Large intestine (tissue), 12 donors: ENCODE data around the gene RSRC1. TPM values are rescaled to one million over a fixed set of nuclear protein-coding genes. Genes with fewer than 3 reads are reported as not detected.
A peak's percentile ranks its signal among the peaks of the same experiment; 100 is the strongest.
"Not testable (repeated sequence)": the region's sequence is repeated elsewhere in the genome, so short reads cannot be mapped to it uniquely, and the experiment has no call there.

ENCODE experiments used
- DNase-seq, 2 donors: peaks; one replicate each; pipeline versions ENCODE4 v3.0.0 to v3.0.0-alpha.2; 2013
- H3K27ac ChIP-seq: one replicate; pipeline ENCODE4 v1.5.1; 2013; ENCODE audit warnings: low read length
- H3K27me3 ChIP-seq: 2 replicates; pipeline ENCODE4 v1.6.1; 2013; ENCODE audit warnings: low read length; ENCODE audit not compliant: control insufficient read depth, insufficient read depth
- H3K36me3 ChIP-seq: 2 replicates; pipeline ENCODE4 v1.6.1; 2013; ENCODE audit warnings: low read length; ENCODE audit not compliant: control insufficient read depth, insufficient read depth
- H3K4me1 ChIP-seq: one replicate; pipeline ENCODE4 v1.6.1; 2013; ENCODE audit warnings: low read length; ENCODE audit not compliant: control insufficient read depth, insufficient read depth
- H3K4me3 ChIP-seq: one replicate; pipeline ENCODE4 v1.5.1; 2013; ENCODE audit warnings: low read length
- H3K9me3 ChIP-seq: one replicate; pipeline ENCODE4 v1.6.1; 2013; ENCODE audit warnings: mild to moderate bottlenecking, low read depth, low read length, moderate library complexity; ENCODE audit not compliant: control insufficient read depth
- WGBS: methylation state at CpG from one replicate; pipeline ENCODE4 v1.1.5; 2013; ENCODE audit warnings: low lambda C conversion rate; ENCODE audit not compliant: insufficient coverage; 5-methylcytosine and 5-hydroxymethylcytosine counted together
- long read RNA-seq, 11 donors: transcript quantifications; one replicate each; lab custom pipeline, GENCODE V29; 2026
- polyA plus RNA-seq: library from polyadenylated mRNA; unstranded; fragments of 120-200 nt; gene quantifications from one replicate; pipeline ENCODE4 v1.2.1, GENCODE V29; 2013

RSRC1 gene, protein sequence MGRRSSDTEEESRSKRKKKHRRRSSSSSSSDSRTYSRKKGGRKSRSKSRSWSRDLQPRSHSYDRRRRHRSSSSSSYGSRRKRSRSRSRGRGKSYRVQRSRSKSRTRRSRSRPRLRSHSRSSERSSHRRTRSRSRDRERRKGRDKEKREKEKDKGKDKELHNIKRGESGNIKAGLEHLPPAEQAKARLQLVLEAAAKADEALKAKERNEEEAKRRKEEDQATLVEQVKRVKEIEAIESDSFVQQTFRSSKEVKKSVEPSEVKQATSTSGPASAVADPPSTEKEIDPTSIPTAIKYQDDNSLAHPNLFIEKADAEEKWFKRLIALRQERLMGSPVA
- 22.4 TPM for polyA plus RNA-seq
- long read RNA-seq, donor 1, partial matches to known transcripts, result 0 of 1 reads
- long read RNA-seq, donor 1, other reads (novel, unspliced or antisense), result 0 of 1 reads
- long read RNA-seq, donor 2, partial matches to known transcripts, result 0 of 2 reads
- long read RNA-seq, donor 2, other reads (novel, unspliced or antisense), result 0 of 2 reads
- long read RNA-seq, donor 3, result 0 reads
- long read RNA-seq, donor 4, result 0 reads
- long read RNA-seq, donor 5, partial matches to known transcripts, result 0 of 2 reads
- long read RNA-seq, donor 5, other reads (novel, unspliced or antisense), result 0 of 2 reads
- long read RNA-seq, donor 6, result 0 reads
- long read RNA-seq, donor 7, partial matches to known transcripts, result 0 of 3 reads
- long read RNA-seq, donor 7, other reads (novel, unspliced or antisense), result 0 of 3 reads
- long read RNA-seq, donor 8, partial matches to known transcripts, result 0 of 3 reads
- long read RNA-seq, donor 8, other reads (novel, unspliced or antisense), result 0 of 3 reads
- long read RNA-seq, donor 9, partial matches to known transcripts, result 0 of 1 reads
- long read RNA-seq, donor 9, other reads (novel, unspliced or antisense), result 0 of 1 reads
- long read RNA-seq, donor 10, partial matches to known transcripts, result 0 of 2 reads
- long read RNA-seq, donor 10, other reads (novel, unspliced or antisense), result 0 of 2 reads
- long read RNA-seq, donor 11, partial matches to known transcripts, result 0 of 2 reads
- long read RNA-seq, donor 11, other reads (novel, unspliced or antisense), result 0 of 2 reads

GRCh38 chr3:158109804-158110657, at the start of gene RSRC1:
Gene RSRC1, plus strand, starts transcription at chr3:158110089. Its CDS starts 12,016 bp downstream, at chr3:158122105.
- WGBS, result no CpG with 5 or more reads among the region's 57 CpGs
- Histone ChIP-seq H3K4me3 (peak within 1 kb of the TSS; percentile 80), H3K4me1 (peaks cover 19% of the 10 kb centered on the region), H3K9me3 (peaks cover 10% of the 10 kb centered on the region), H3K27me3 (peaks cover 45% of the 10 kb centered on the region), H3K27ac (peak within 1 kb of the TSS; percentile 85), H3K36me3 (no peaks in the 10 kb centered on the region)
- DNase-seq, result peak; percentile 82 to 93

GRCh38 chr3:158065574-158065973, 44.3 kb upstream of the RSRC1 start:
- DNase-seq, H3K27ac ChIP-seq, H3K36me3 ChIP-seq, H3K4me3 ChIP-seq, H3K9me3 ChIP-seq, H3K4me1 ChIP-seq, H3K27me3 ChIP-seq: not testable (repeated sequence)
- WGBS, result no CpG with 5 or more reads among the region's 2 CpGs

DNA sequence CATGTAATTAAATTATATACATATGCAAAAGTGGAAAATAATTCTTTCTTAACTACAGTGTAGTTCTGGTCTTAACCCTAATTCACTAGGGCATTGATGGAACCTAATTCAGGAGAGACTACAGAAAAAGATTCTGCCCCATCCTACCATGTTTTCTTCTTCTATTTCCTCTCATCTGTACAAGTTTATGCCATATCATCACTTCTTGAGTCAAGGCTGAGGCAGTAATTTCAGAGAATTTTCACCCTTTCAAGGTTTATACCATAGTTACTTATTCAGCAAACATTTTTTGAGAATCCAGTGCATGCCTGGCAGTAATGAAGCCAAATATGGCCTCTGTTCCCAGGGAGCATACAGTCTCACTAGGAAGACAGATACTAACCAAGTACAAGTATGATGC, 37.1 kb upstream of the RSRC1 start:
- DNase-seq, result no peak
- no peaks in the 10 kb centered on the region for H3K36me3 ChIP-seq
- H3K4me3 ChIP-seq, result no peak overlapping the region
- H3K9me3 ChIP-seq, result no peaks in the 10 kb centered on the region
- H3K27me3 ChIP-seq, result no peaks in the 10 kb centered on the region
- H3K4me1 ChIP-seq, result no peaks in the 10 kb centered on the region
- no peak overlapping the region for H3K27ac ChIP-seq

DNA sequence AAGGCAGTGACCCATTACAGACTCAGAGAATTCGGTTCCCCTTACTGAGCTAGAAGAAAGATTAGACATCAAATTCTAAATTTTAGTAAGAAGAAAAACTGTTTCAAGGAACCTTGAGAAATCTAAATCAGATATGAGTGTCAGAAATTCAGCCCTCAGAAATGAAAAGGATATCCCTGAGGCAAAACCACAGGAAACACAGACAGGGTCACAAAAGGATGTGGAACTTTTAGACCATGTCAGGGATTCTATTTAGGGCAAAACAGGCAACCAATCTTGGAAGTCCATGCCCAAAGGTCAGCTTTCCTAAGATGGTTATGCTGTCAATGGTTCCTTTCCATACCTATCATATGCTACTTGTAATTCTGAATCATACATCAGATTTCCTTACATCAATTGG, 35.3 kb upstream of the RSRC1 start:
- no peak overlapping the region for H3K27ac ChIP-seq
- no peak overlapping the region for H3K4me3 ChIP-seq
- no peaks in the 10 kb centered on the region for H3K36me3 ChIP-seq
- WGBS, result 67% methylated on average over 1 of the region's 1 CpG
- DNase-seq, result no peak
- H3K4me1 ChIP-seq, result no peaks in the 10 kb centered on the region
- H3K27me3 ChIP-seq, result no peaks in the 10 kb centered on the region
- no peaks in the 10 kb centered on the region for H3K9me3 ChIP-seq

DNA sequence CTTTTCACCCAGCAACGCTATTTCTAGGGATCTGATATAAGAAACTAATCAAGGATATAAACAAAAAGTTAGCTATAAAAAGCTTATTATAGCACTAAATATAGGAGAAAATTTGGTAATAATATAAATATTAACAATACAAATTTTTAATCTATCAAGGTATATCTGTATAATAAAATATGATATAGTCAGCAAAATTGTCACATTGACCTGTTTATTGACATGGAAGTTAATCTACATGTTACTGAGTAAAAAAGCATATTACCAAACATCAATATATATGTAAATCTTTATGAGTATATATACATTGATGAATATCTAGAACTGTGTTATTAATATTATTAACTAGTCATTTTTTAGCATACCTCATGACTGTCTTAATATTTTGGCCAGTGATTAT, 30.3 kb upstream of the RSRC1 start:
- 100% methylated on average over 1 of the region's 1 CpG for WGBS
- Histone ChIP-seq H3K4me1 (no peaks in the 10 kb centered on the region), H3K27ac (no peak overlapping the region), H3K27me3 (no peaks in the 10 kb centered on the region), H3K4me3 (no peak overlapping the region), H3K9me3 (no peaks in the 10 kb centered on the region), H3K36me3 (no peaks in the 10 kb centered on the region)
- no peak for DNase-seq

DNA sequence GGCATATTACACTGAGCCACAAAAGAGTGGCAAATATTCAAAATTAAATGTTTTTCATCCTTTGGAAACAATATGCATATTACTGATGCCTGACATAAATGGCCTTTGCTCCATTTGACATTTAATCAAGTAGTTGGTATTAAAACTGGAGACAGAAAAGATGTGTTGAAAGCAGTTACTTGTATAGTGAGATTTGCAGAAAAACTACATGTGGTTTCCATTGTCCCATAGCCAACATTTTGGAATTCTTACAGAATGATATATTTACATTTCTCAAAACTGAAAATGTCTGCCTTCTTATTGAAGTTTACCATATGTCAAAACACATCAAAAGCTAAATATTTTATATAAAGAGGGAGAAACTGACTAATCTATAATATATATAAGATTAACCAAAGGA, 25.2 kb upstream of the RSRC1 start:
- no peaks in the 10 kb centered on the region for H3K4me1 ChIP-seq
- no peak overlapping the region for H3K27ac ChIP-seq
- no peaks in the 10 kb centered on the region for H3K9me3 ChIP-seq
- H3K27me3 ChIP-seq, result peaks cover 15% of the 10 kb centered on the region
- DNase-seq, result no peak
- no peak overlapping the region for H3K4me3 ChIP-seq
- no peaks in the 10 kb centered on the region for H3K36me3 ChIP-seq

DNA sequence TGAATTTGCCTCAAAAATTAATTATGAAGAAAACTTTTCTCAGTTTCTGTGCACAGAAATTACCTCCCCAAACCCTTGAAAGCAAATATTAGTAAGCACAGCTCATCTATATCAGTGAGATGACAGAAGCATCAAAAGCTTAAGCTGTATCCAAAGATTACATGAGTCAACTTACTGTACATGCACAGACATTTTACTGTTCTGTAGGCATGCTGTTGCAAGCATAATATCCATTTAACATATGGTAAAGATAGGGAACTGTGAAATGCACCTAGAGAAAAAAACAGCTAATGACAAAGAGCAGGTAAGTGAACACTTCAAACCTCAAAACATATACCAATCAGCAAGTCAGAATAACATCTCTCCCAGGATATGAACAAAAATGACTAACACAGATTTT, 24.5 kb upstream of the RSRC1 start:
- Histone ChIP-seq H3K27me3 (peaks cover 21% of the 10 kb centered on the region), H3K4me3 (no peak overlapping the region), H3K9me3 (no peaks in the 10 kb centered on the region), H3K4me1 (no peaks in the 10 kb centered on the region), H3K36me3 (no peaks in the 10 kb centered on the region), H3K27ac (no peak overlapping the region)
- DNase-seq, result no peak

- H3K4me3 ChIP-seq, result no peak overlapping the region
- H3K27ac ChIP-seq, result no peak overlapping the region
- no peak for DNase-seq
- WGBS, result 73% methylated on average over 1 of the region's 1 CpG
- H3K9me3 ChIP-seq, result no peaks in the 10 kb centered on the region
- no peaks in the 10 kb centered on the region for H3K4me1 ChIP-seq
- H3K27me3 ChIP-seq, result peaks cover 24% of the 10 kb centered on the region
- no peaks in the 10 kb centered on the region for H3K36me3 ChIP-seq
Observed at GRCh38 chr3:158085931-158086330, 24.0 kb upstream of the RSRC1 start.

- H3K27ac ChIP-seq, result no peak overlapping the region
- no peak for DNase-seq
- no peaks in the 10 kb centered on the region for H3K9me3 ChIP-seq
- no peaks in the 10 kb centered on the region for H3K4me1 ChIP-seq
- H3K4me3 ChIP-seq, result no peak overlapping the region
- H3K27me3 ChIP-seq, result peaks cover 25% of the 10 kb centered on the region
- no peaks in the 10 kb centered on the region for H3K36me3 ChIP-seq
- WGBS, result no CpG with 5 or more reads among the region's 1 CpG
Observed at GRCh38 chr3:158086361-158086760, 23.5 kb upstream of the RSRC1 start.

DNA sequence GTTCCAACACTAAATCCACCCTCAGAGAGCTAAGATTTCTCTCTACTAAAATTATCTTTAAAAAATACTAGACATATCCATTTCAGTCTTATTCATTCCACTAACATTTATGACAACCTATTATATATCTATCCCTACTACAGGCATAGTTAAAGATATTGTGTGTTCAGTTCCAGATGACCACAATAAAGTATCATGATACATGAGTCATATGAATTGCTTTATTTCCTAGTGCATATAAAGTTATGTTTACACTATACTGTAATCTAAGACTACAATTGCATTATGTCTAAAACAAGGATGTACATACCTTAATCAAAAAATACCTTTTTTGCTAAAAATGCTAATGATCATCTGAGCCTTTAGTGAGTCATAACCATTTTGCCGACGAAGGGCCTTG, 23.1 kb upstream of the RSRC1 start:
- Histone ChIP-seq H3K9me3 (no peaks in the 10 kb centered on the region), H3K4me3 (no peak overlapping the region), H3K27ac (no peak overlapping the region), H3K27me3 (peaks cover 29% of the 10 kb centered on the region), H3K4me1 (no peaks in the 10 kb centered on the region), H3K36me3 (no peaks in the 10 kb centered on the region)
- no peak for DNase-seq
- no CpG with 5 or more reads among the region's 2 CpGs for WGBS
